ENCODE results near the gene CEACAM18. TPM values are rescaled to one million over a fixed set of nuclear protein-coding genes. Genes with fewer than 3 reads are reported as not detected.

CEACAM18 gene
- not detected for total RNA-seq

DNA sequence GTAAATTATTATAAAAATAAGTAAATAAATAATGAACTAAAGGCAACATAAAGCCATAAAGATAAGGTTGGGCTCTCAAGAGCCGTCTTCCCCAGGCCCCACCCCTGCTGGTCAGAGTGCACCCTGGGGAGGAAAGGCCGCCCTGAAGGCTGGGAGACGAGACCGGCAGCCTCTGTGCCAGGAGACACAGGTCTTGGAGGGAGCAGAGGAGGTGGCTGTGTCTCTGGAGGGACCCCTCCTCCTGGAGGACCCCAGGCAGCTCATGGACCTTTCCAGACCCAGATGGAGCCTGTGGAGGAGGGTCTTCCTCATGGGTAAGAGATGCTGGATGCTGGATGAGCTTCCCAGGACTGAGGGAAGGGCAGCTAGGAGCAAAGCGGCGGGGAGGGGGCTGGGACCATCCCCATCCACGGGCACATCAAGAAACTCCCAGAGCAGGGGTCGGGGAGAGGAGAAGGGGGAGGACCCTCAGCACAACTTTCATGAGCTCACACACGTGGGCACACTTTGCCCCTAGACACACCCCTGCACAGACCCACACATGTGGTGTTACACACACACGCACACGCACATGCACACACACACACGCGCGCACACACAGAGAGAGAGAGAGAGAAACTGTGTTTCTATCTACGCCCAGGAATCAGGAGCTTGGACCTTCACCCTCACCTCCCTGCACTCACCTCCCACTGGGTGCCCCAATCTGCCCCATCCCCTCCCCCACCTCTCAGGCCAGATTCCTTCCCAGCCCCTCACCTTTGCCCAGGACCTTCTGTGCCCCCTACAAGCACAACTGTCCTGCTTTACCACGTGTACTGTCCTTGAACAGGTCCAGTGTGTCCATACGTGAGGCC is at the start of gene CEACAM18:
Gene CEACAM18, plus strand, starts transcription at position 159 of the 854 bp plus-strand sequence.

DNA sequence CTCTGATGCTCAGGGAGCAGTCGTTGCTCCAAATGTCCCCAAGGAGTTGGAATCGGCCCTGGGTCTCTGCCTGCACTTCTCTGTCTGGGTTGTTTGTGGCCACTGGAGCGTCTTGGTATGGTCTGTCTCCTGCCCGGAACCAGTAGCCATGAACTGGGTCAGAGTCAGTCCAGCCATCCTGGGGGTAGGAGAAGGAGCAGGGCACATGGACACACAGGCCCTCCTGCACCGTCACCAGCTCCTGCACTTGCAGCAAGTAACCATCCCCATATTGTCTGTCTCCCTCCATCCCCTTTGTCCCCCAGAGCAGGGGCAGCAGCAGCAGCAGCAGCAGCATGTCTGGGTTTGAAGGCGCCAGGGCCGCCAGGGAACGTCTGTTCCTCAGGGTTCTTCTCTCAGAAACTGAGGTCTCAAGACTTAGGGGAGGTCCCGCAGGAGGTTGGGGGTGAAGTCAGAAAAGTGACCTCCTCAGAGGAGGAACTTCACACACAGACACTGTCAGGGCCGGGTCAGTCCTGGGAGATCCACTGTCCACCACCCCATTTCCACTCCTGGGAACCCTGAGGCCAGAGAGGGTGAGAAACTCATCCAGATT is 20.2 kb upstream of the CEACAM18 start, which contains the start of gene SIGLEC8:
Gene SIGLEC8, minus strand, starts transcription at position 404 of the 595 bp plus-strand sequence. Its CDS starts 67 bp downstream, at position 337.

DNA sequence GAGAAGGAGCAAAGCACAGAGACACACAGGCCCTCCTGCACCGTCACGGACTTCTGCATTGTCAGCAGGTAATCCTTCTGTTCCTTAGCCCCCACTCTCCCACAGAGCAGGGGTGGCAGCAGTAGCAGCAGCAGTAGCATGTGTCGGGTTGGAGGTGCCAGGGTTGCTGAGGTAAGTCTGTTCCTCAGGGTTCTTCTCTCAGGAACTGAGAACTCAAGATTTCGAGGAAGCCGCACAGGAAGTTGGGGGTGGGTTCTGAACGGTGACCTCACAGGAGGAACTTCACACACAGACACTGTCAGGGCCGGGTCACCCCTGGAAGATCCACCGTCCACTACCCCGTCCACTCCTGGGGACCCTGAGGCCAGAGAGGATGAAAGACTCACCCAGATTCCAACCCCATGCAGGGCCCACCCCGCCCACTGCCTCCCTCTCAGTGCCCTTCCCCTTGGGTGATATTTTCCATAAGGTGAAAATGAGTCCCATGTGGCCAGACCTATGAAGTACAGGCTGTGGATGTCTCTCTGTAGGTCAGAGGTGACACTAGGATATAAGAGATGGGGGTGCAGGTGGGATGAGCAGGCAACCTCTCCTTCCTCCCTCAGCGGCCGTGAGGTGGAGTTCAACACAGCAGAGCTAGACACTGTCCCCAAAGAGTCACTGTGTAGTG is 23.4 kb downstream of the CEACAM18 start, which contains the start of gene SIGLEC12:
Gene SIGLEC12, minus strand, starts transcription at position 207 of the 670 bp plus-strand sequence. Its CDS starts 67 bp downstream, at position 140.

DNA sequence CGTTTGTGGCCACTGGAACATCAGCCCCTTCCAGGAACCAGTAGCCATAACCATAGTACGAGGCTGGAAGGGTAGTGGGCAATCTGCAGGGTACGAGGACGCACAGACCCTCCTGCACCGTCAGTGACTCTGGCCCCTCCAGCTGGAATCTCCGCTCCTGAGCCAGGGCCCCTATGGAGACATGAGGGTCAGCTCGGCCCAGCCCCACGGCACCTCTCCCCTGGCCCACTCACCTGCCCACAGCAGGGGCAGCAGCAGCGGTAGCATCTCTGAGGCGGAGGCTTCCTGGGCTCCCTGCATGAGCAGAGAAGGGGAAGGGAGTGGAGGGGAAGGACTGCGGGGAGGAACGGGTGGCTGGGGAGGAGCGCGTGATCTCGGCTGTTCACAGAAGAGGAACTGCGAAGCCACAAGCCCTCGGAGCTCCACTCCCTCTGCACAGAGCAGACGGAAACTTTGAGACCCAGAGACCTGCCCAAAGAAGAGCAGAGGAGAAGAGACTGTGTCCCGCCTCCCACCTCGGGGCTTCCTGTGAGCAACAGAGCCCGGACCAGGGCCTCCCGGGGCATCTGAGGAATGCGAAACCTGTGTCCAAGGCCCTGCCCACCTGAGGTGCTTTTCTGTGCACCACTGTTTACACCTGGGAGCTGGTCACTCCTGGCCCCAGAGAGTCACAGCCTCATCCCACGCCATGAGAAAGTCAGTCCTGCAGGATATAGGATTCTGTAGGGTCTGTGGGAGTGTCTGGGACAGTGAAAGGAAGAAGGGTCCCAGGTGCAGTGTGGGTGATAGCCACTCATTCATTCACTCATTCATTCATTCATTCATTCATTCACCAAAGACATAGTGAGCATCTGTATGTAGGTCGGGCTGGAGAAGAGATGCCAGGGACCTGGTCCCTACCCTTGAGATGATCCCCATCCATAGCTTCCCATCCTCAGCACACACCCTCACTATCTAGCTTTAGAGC is 53.3 kb downstream of the CEACAM18 start, which contains the start of gene SIGLEC6:
Gene SIGLEC6, minus strand, starts transcription at position 322 of the 967 bp plus-strand sequence. Its CDS starts 22 bp downstream, at position 300.

Other genes with a start within 250 kb of the CEACAM18 start
- not detected for gene SIGLECL1, start 227.5 kb upstream of the CEACAM18 start, total RNA-seq
- gene IGLON5, start 166.9 kb upstream of the CEACAM18 start, total RNA-seq: 10.9 TPM
- 2.5 TPM for gene VSIG10L, start 136.4 kb upstream of the CEACAM18 start, total RNA-seq
- gene ETFB, start 112.2 kb upstream of the CEACAM18 start, total RNA-seq: 37.9 TPM
- not detected for gene CLDND2, start 109.5 kb upstream of the CEACAM18 start, total RNA-seq
- gene NKG7, start 105.9 kb upstream of the CEACAM18 start, total RNA-seq: 1.1 TPM
- gene LIM2, start 90.6 kb upstream of the CEACAM18 start, total RNA-seq: 168 TPM
- not detected for gene C19orf84, start 87.9 kb upstream of the CEACAM18 start, total RNA-seq
- 0.77 TPM for gene SIGLEC10, start 60.9 kb upstream of the CEACAM18 start, total RNA-seq
- not detected for gene SIGLEC8, start 20.1 kb upstream of the CEACAM18 start, total RNA-seq
- gene SIGLEC12, start 23.3 kb downstream of the CEACAM18 start, total RNA-seq: not detected
- gene SIGLEC6, start 53.1 kb downstream of the CEACAM18 start, total RNA-seq: 0.82 TPM
- 15.7 TPM for gene ZNF175, start 92.7 kb downstream of the CEACAM18 start, total RNA-seq
- 0.27 TPM for gene SIGLEC5, start 151.9 kb downstream of the CEACAM18 start, total RNA-seq
- gene SIGLEC14, start 168.3 kb downstream of the CEACAM18 start, total RNA-seq: 0.55 TPM
- gene SPACA6, start 214.8 kb downstream of the CEACAM18 start, total RNA-seq: 12.0 TPM
- gene HAS1, start 245.5 kb downstream of the CEACAM18 start, total RNA-seq: 0.33 TPM